GM19025 (cell line): ENCODE data around the gene LYPLAL1.

ENCODE experiments used
- ATAC-seq: cut with Tn5 transposase; IDR thresholded peaks from one replicate; pipeline ENCODE4 v1.9.1; 2021; ENCODE audit warnings: mild to moderate bottlenecking, low read depth, moderate library complexity; ENCODE audit not compliant: unreplicated experiment

Gene LYPLAL1

DNA sequence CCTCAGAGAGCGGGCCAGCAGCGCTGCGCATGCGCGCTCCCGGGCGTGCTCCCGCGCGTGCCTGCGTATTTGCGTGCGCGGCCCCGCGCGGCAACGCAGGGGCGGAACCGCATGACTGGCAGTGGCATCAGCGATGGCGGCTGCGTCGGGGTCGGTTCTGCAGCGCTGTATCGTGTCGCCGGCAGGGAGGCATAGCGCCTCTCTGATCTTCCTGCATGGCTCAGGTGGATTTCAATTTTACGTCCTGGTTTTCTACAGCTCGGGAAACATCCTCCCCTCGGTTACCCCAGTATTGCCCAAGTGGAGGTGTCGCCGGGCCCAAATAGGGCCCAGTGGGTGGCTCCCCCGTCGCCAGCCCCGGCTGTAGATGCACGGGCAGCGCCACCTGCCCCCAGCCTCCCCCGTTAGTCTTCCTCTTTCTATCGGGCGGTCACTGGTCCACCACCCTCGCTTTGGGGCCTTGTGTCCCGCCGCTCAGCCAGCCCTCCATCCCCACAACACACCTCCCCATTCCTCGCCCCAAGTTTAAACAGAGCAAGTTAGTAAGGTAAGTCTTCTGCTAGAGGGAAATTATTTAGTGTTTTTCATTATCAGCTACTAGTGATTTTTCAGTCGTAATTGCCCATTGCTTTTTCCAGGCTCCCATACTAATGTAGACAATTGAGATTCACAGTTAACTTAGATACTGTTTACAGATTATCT lies at the start of gene LYPLAL1:
TSS of gene LYPLAL1 (plus strand) at position 121 of the 702 bp plus-strand sequence. CDS start at position 134, 13 bp downstream.
- peak; percentile 65 for ATAC-seq

DNA sequence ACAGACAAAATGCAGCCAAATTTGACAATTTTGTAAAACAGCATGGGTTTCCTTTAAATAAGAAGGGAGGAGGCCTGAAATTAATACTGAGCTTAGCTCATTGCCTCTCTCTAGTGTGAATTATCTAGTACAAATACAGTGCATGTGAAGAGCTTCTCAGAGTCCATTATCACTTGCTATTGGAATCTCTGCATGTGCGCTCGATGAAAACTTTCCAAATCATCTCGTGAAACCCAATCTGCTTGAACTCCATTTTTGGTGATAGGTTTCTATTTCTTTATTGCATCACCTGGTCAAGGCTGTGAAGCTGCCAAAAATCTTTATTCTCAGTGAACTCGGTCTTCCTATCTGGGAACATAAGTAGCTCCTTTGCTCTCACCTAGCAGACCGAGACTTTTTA lies 49.5 kb upstream of the LYPLAL1 start:
- no peak for ATAC-seq

DNA sequence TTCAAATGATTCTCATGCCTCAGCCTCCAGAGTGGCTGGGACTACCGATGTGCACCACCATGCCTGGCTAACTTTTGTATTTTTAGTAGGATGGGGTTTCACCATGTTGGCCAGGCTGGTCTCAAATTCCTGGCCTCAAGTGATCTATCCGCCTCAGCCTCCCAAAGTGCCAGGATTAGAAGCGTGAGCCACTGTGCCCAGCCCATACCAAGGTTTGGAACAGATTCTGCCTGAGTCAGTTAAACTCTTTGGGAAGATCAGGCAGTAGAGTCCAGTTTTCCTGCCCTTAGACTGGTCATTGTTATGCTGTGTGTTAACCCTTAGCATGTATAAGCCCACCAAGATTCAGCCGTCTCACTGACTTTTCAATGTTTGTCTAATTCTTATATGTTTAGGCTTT lies 48.3 kb upstream of the LYPLAL1 start:
- no peak for ATAC-seq

DNA sequence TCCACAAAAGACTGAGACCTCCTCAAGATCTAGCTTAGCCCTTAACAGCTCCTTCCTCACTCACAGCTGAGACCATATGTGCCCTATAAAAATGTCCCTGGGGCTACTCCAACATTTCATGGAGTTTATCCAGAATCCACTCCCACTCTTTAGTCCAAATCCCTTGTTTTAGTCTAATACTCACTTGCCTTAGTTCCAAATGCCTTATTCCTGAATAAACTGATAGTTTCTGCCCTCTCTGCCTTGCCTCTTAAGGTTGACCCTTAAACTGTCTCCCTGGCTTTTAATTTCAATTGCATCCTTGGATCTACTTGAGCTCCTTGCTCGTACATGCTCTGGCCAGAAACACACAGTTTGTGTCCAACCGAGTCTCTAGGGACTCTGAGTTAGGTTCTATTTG lies 47.3 kb upstream of the LYPLAL1 start:
- no peak for ATAC-seq

DNA sequence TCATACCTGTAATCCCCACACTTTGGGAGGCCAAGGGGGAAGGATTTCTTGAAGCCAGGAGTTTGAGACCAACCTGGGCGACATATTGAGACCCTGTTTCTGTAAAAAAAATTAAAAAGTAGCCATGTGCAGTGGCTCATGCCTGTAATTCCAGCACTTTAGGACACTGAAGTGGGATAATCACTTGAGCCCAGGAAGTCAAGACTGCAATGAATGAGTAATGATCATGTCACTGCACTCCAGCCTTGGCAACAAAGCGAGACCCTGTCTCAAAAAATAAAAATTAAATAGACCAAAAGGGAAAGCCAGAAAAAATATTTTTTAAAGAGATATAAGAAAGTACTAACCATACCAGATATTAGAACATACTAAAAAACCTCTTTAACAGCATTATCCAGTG lies 44.7 kb upstream of the LYPLAL1 start:
- no peak for ATAC-seq

DNA sequence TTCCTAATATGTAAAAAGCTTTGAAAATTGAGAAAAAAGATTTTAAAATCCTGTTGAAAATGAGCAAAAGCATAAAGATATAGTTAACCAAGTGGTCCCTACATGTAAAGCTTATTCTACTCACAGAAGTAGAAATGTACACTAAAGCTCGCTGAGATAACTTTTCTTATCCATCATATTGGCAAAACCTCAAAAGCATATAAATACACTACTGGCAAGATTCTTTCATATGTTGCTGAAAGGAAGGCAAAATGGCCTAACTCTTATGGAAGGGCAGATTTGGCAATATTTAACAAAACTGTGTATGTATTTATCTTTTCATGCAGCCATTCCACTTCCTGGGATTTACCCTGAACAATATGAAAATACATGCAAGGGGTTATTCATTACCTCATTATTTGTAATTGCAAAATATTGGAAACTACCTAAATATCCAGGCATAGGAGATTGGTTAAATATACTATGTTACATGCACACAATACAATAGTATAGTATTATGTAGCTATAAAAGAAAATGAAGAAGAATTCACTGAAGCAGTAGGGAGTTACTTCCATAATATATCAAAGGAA lies 43.2 kb upstream of the LYPLAL1 start:
- ATAC-seq, result no peak

DNA sequence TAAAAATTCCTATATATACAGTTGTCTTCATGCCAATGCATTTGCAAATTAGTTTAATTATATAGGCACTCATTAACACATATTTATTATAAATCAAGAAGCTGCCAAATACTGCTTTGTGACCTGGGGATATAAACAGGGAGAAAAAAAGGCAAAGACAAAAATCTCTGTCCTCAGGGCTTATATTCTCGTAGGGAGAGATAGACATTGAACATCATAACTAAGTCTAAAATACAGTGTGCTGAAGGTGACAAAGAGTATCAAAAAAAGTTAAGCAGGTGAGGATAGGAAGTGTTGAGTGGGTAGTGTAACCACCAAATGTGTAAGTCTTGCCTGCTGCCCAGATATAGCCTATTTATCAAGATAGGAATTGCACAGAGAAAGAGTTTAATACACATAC lies 40.7 kb upstream of the LYPLAL1 start:
- no peak for ATAC-seq

DNA sequence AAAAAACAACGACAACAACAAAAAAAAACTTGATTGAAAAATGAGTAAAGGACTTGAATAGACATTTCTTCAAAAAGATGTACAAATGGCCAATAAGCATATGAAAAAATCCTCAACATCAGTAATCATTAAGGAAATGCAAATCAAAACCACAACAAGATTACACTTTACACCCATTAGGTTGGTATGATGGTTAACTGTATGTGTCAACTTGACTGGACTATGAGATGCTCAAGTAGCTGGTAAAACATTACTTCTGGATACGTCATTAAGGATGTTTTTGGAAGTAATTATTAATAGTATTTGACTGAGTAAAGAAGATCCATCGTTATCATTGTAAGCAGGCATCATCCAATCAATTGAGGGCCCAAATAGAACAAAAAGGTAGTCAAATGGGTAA lies 34.9 kb upstream of the LYPLAL1 start:
- ATAC-seq, result peak; percentile 66

DNA sequence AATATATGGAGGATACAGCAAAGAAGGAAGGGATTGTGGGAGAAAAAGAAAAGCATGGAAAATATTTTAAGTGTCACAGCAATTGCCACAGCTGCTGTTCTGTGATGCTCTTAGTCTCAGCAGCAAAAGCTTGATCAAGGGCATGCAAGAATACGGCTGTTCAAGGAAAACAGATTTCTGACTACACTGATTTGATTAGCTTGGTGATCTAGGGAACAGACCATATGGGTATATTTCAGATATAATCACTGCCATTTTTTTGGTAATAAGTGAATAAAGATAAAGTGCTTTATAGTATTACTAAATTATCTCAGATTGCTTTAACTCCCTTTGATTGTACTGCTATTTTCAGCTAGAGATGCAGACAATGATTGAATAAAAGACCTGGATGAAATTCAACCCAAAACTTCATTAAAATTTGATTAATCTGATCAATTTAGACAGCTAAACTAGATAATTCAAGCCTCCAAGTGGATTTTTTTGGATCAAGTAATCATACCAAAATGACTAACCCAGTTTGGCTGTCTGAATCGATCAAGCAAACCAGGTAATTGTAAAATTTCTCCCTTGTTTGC lies 33.3 kb upstream of the LYPLAL1 start:
- no peak for ATAC-seq

DNA sequence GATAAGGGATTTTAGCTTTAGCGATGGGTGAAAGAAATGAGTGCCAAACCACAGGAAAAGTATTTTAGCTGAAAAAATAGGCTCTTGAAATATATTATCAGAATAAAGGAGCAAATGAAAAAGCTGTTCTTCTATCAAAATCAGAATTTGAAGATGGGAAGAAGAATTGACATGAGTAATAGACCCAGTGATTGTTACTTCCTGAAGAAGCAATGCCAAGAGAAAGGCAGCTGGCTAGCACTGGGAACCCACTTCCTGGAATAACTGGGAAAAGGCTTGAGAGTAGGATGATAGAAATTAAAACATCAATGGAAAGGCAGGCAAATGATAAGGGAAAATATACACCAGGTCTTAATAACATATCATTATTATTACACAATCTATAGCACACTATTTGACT lies 29.9 kb upstream of the LYPLAL1 start:
- ATAC-seq, result no peak

DNA sequence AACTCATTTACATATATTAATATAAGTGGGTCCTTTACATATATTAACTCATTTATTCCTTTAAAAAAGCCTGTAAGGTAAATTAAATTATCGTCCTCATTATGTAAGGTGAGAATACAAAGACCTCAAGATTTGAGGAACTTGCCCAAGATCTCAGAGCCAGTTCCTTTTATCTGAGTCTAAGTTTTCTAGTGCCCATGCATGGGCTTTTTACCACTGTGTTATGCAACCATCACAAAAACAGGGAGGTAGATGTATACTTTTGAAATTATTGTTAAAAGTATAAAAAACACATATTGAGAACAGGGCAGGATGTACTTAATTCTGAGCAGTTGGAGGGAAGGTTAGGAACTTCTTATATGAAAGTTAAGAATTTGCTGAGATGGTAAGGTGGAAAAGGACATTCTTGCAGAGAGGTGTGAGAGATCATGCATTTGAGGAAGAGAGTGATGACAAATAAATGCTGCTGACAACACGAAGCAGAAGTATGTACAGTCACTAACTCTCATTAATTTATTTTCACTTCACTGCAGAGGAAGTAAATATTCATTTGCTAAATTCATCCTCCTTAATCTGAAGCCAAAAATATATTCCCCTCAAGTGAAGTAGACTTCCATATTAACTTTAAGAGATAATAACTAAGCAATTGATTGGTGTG lies 28.9 kb upstream of the LYPLAL1 start:
- ATAC-seq, result no peak

DNA sequence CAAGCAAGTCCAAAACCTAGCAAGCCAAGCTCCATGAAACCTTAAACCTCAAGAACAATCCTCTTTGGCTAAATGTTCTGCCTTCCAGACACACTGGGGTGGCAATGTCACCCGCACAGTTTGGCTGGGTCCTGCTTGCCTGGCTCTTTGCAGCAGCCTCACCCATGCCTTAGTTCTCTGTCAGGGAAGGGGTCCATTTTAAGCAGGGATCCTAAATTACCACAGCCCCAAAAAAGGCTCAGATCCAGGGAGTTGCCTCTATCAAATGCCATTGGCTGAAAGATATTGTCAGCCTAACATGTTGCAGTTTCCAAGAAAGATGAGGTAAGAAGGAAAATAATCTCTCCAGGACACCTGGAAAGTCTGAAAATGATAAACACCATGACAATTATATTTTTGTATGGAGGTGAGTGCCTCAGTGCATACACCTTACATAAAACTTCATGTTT lies 26.1 kb upstream of the LYPLAL1 start:
- ATAC-seq, result no peak

DNA sequence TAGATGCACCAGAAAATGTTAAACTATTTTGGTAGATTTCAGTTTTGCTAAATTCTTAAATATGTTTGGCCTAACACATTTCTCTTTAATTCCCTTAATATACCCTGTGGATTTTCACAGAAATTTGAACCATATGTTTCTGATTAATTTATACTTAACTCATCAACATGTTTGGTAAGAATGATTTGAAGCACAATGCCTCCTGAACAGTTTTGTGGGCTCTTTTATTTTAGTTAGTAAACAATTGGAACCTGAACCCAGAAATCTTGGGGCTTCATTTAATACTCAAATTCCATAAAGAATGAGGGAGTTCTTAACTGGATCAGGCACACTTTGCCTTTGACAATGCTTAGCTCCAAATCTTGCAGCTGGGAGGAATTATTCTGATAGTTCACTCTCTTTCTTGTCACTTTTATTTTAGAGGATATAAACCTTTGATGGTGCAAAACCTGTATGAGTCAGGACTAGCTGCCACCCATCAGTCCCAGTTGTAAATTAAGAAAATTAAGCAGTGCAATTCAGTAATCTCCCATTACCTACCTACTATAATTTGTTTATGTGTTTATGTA lies 24.6 kb upstream of the LYPLAL1 start:
- no peak for ATAC-seq

DNA sequence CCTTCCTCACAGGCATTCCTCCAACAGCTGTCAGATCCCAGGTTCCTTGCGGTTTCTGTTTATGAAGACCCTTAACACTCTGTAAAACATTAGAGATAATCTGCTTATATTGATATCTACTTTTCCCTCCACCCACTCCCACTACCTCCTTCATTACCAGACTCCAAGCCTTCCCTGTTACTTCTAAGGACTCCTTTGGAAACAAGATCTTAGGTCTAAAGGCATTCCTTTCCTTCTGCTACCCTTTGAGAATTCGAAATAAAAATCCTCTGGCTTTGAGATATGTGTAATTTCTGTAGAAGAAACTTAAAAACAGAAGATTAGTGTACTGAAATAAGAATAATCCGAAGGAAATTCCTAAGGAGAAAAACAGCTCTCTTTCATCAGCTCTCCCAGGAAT lies 23.7 kb upstream of the LYPLAL1 start:
- ATAC-seq, result no peak

DNA sequence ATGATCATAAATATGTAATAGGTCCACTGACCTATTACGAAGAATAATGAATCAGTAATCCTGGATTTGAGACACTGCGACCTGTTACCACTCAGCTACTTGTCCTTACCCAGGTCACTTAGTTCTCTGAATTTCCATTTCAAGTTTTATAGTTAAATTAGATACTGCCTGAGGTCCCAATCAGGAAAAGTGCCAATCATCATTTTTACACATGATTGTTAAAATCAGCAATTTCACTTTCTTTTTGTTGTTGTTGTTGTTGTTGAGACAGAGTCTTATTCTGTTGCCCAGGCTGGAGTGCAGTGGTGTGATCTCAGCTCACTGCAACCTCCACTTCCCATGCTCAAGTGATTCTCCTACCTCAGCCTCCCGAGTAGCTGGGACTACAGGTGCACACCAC lies 22.8 kb upstream of the LYPLAL1 start:
- ATAC-seq, result no peak

DNA sequence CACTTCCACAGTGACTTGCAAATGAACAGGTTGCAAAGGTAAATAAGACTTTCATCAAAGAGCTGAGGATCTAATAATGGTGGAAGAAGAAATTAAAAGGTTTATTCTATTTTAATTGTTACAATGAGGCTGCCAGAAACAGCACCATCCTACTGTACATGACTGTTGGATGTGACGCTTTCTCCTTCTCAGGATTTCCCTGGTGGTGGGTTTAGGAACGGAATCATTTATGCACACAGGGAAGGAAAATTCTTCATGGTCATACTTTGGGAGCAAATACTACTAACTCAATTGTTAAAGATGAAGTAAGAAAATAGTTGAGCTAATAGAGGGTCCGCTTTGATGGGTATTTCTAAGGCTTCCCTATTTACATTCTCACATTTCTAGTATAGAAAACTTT lies 22.2 kb upstream of the LYPLAL1 start:
- no peak for ATAC-seq

DNA sequence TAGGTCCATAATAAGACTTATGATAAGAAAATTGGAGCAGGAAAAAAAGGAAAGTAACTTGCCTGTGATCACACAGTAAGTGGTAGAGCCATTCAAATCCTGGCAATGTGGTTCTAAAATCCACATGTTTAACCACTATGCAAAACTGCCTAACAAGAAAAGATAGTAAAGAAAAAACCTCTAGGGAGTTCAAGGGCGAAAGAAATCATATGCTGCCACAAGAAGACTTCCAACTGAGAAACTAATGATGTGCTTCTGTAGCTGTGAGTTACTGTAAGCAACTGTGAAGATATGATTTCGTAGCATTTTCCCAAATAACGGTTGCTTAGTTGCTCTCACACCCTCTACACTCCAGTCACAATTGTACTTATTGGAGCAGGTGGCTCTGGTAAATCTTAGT lies 20.9 kb upstream of the LYPLAL1 start:
- no peak for ATAC-seq

DNA sequence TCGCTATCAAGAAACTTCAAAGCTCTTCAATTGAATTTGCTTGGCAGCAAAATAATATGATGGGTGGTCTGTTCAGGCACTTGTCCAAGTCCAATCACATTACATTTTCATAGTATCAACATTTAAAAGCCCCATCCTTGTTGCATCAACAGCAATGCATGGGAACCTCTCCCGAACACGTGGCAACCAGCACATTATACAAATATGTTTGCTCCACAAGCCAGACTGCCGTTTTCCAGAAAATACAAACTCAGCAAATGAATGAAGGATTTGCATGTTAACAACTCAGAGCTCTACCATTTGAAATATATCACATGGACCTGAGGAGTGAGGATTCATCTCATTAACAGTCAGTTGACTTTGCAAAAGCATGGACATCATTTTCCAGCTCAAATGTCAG lies 20.0 kb upstream of the LYPLAL1 start:
- no peak for ATAC-seq

DNA sequence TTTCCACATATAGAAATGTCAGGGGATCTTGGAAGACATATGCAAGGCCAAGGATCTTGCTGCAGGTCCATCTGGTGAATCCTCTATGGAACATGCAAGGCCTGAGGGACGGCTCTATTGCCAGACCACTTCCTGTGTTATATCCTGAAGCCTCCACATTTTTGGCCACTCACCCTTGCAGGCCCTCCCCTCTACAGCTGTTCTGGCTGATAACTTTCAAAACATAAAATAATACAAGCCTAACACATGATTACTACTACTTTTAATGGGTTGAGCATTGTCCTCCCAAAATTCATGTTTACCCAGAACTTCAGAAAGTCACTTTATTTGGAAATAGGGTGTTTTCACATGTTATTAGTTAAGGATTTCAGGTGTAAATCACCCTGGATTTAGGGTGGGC lies 18.5 kb upstream of the LYPLAL1 start:
- no peak for ATAC-seq

DNA sequence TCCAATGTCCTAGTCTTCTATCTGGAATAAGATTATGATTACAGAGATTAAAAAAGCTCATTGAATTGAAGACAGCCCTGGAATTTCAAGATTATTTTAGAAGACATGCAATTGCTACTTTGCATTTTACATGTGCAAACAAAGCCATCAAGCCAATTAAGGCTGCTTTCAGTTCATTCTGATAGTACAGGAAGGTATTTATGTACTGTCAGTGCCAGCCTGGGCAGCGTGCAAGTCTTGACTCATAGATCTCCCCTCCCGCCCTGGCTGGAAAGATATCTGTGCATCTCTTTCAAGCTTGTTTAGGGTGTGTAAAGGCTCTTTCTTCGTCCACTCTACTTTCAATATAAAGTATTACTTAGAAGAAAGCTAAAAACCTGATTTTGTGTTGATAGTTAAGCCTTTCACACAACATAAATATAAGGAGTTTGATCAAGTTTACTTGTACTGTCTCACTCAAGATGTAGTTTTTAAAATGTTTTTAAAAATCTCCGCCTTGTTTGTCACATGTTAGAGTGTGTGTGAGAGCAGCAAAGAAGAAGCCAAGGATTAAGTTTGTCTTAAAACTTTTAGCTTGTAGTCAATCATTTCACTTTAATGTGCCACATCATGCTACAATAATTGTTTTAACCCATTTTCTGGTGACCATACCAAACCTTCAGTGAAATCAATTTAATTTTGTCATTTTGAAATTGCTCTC lies 13.6 kb upstream of the LYPLAL1 start:
- peak; percentile 67 for ATAC-seq

DNA sequence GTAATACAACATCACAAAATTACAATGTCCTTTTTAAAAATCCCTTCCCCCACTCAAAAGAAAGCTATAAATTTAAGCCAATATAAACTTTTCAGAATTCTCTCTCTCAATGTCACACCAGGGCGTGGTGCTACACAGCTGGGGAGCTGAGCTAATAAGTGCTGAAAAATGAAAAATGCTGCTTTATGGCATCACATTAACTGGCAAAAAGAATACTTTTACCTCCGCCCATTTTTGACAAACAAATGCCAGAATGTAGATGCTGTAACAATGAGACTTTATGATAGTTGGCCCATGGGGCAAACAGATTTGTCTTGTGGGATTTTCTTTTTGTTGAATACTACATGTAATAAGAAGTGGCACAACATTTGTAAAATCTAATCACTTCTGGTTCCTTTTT lies 12.7 kb upstream of the LYPLAL1 start:
- no peak for ATAC-seq
